Endothelial cell of umbilical vein (primary cell): ENCODE measurements around the gene GRK6.

ENCODE experiments used
- EZH2 ChIP-seq: IDR thresholded peaks from 2 replicates; pipeline ENCODE4 v1.6.1; 2012; ENCODE audit warnings: borderline replicate concordance, low read depth, mild to moderate bottlenecking, moderate library complexity, low read length, inconsistent platforms; ENCODE audit not compliant: severe bottlenecking
- GATA2 ChIP-seq: IDR thresholded peaks from 2 replicates; pipeline ENCODE4 v1.7.0; 2011; ENCODE audit warnings: low read depth, mild to moderate bottlenecking, moderate library complexity, mixed read lengths, low read length; ENCODE audit not compliant: insufficient read length, insufficient read depth
- JUN ChIP-seq: IDR thresholded peaks from 2 replicates; pipeline ENCODE4 v1.6.1; 2011; ENCODE audit warnings: borderline replicate concordance, low read depth; ENCODE audit not compliant: insufficient read length, insufficient read depth
- POLR2A ChIP-seq: IDR thresholded peaks from 2 replicates; pipeline ENCODE4 v1.6.1; 2012; ENCODE audit warnings: low read depth, mild to moderate bottlenecking, control low read depth, low read length
- TF ChIP-seq, protein P1 (sequence below), 2 donors: IDR thresholded peaks; 1 replicate in 1 of 2; 2 replicates in 1 of 2; pipeline ENCODE4 v1.5.1; 2011; ENCODE audit warnings: low read length in 2 of 2, mild to moderate bottlenecking in 2 of 2, moderate library complexity in 2 of 2, control low read depth in 1 of 2, inconsistent platforms in 1 of 2, low read depth in 1 of 2; ENCODE audit not compliant: insufficient read depth in 1 of 2; ENCODE audit errors: extremely low read depth in 1 of 2
- TF ChIP-seq, protein P2 (sequence below): IDR thresholded peaks from 2 replicates; pipeline ENCODE4 v1.6.1; 2011; ENCODE audit not compliant: insufficient read depth, insufficient read length

DNA sequence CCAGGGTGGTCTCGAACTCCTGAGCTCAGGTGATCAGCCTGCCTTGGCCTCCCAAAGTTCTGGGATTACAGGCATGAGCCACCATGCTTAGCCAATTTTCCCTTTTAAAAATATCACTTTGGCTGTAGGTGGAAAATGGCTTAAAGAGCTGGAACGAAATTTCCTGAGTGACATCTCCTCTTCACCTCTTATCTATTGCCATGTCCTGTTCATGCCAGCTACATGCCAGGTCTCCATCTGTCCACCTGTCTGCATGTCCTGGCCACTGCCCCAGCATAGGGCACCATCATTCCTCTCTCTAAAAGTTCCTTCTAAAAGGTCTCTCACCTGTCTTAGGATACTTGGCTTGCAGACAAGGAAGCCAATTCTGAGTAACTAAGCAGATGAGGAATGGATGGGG, 2.8 kb upstream of the GRK6 start:
- TF ChIP-seq, protein P1, sequence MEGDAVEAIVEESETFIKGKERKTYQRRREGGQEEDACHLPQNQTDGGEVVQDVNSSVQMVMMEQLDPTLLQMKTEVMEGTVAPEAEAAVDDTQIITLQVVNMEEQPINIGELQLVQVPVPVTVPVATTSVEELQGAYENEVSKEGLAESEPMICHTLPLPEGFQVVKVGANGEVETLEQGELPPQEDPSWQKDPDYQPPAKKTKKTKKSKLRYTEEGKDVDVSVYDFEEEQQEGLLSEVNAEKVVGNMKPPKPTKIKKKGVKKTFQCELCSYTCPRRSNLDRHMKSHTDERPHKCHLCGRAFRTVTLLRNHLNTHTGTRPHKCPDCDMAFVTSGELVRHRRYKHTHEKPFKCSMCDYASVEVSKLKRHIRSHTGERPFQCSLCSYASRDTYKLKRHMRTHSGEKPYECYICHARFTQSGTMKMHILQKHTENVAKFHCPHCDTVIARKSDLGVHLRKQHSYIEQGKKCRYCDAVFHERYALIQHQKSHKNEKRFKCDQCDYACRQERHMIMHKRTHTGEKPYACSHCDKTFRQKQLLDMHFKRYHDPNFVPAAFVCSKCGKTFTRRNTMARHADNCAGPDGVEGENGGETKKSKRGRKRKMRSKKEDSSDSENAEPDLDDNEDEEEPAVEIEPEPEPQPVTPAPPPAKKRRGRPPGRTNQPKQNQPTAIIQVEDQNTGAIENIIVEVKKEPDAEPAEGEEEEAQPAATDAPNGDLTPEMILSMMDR (IDR thresholded peaks at IDR 0.05; ENCODE audit: extremely low read depth in 1 of 2, insufficient read depth in 1 of 2, low read depth in 1 of 2, low read length in 2 of 2) = no peak
- TF ChIP-seq, protein P2, sequence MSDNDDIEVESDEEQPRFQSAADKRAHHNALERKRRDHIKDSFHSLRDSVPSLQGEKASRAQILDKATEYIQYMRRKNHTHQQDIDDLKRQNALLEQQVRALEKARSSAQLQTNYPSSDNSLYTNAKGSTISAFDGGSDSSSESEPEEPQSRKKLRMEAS = no peak
- TF ChIP-seq JUN (no peak), EZH2 (no peak), GATA2 (no peak), POLR2A (no peak)
